SJSA1 (cell line): ENCODE measurements around the gene EWSR1. TPM values are rescaled to one million over a fixed set of nuclear protein-coding genes. Genes with fewer than 3 reads are reported as not detected.
"Not testable (repeated sequence)": the region's sequence is repeated elsewhere in the genome, so short reads cannot be mapped to it uniquely, and the experiment has no call there.

Experiments used
- DNase-seq, 2 experiments: peaks; one replicate each; pipeline ENCODE4 v3.0.0-alpha.2; 2015 to 2020; ENCODE audit warnings: low spot score in 2 of 2, low read depth in 1 of 2
- H3K27ac ChIP-seq: fragments of 250-450 bp; sonication (Bioruptor Pico); 2 replicates; pipeline ENCODE4 v1.5.1; 2020; ENCODE audit warnings: mild to moderate bottlenecking, moderate library complexity
- H3K27me3 ChIP-seq: fragments of 250-450 bp; sonication (Bioruptor Pico); replicated peaks from 2 replicates; pipeline ENCODE4 v1.5.1; 2020; ENCODE audit warnings: mild to moderate bottlenecking, moderate library complexity
- H3K36me3 ChIP-seq: fragments of 250-450 bp; sonication (Bioruptor Pico); 2 replicates; pipeline ENCODE4 v1.5.1; 2020; ENCODE audit warnings: mild to moderate bottlenecking
- H3K4me1 ChIP-seq: fragments of 250-450 bp; sonication (Bioruptor Pico); replicated peaks from 2 replicates; pipeline ENCODE4 v1.6.1; 2021; ENCODE audit warnings: mild to moderate bottlenecking
- H3K4me3 ChIP-seq: fragments of 250-450 bp; sonication (Bioruptor Pico); 2 replicates; pipeline ENCODE4 v1.5.1; 2020; ENCODE audit warnings: mild to moderate bottlenecking
- H3K9me3 ChIP-seq: fragments of 250-450 bp; sonication (Bioruptor Pico); replicated peaks from 2 replicates; pipeline ENCODE4 v1.5.1; 2020; ENCODE audit warnings: mild to moderate bottlenecking
- total RNA-seq: library from RNA; depleted of rRNA; stranded (reverse); fragments of >200 nt; shearing (Covaris generic); gene quantifications from 2 replicates; pipeline ENCODE4 v1.2.3, GENCODE V29; 2014; rRNA removed

The EWSR1 gene
- 200 and 297 TPM in 2 replicates for total RNA-seq

GRCh38 chr22:29267858-29268510, at the start of gene EWSR1, which contains the start of gene RHBDD3:
Gene EWSR1, plus strand, starts transcription at chr22:29268268. Its CDS starts 69 bp downstream, at chr22:29268337.
Gene RHBDD3, minus strand, starts transcription at chr22:29267981. Its CDS starts 2,355 bp downstream, at chr22:29265626.
- Histone ChIP-seq H3K27ac (peak within 1 kb of the TSS; percentile 100), H3K4me1 (peaks cover 37% of the 10 kb centered on the region), H3K27me3 (no peaks in the 10 kb centered on the region), H3K4me3 (peak within 1 kb of the TSS; percentile 94), H3K36me3 (peaks cover 91% of the 10 kb centered on the region), H3K9me3 (no peaks in the 10 kb centered on the region)
- peak; percentile 99 for DNase-seq

GRCh38 chr22:29218758-29219408, 49.2 kb upstream of the EWSR1 start:
- H3K27me3 ChIP-seq: no peaks in the 10 kb centered on the region
- H3K36me3 ChIP-seq: peaks cover 13% of the 10 kb centered on the region
- H3K9me3 ChIP-seq: no peaks in the 10 kb centered on the region
- no peak overlapping the region for H3K27ac ChIP-seq
- H3K4me3 ChIP-seq: no peak overlapping the region
- H3K4me1 ChIP-seq: peaks cover 25% of the 10 kb centered on the region
- no peak for DNase-seq

GRCh38 chr22:29219409-29219782, 48.7 kb upstream of the EWSR1 start:
- Histone ChIP-seq H3K4me1 (peaks cover 25% of the 10 kb centered on the region), H3K36me3 (peaks cover 13% of the 10 kb centered on the region)
- not testable (repeated sequence) for H3K27me3 ChIP-seq, H3K9me3 ChIP-seq, DNase-seq, H3K27ac ChIP-seq, H3K4me3 ChIP-seq

GRCh38 chr22:29219881-29220670, 48.0 kb upstream of the EWSR1 start:
- H3K36me3 ChIP-seq: peaks cover 10% of the 10 kb centered on the region
- no peaks in the 10 kb centered on the region for H3K27me3 ChIP-seq
- H3K4me3 ChIP-seq: no peak overlapping the region
- peaks cover 28% of the 10 kb centered on the region for H3K4me1 ChIP-seq
- DNase-seq: no peak
- H3K27ac ChIP-seq: no peak overlapping the region
- H3K9me3 ChIP-seq: no peaks in the 10 kb centered on the region

GRCh38 chr22:29224121-29224858, 43.8 kb upstream of the EWSR1 start:
- Histone ChIP-seq H3K27ac (no peak overlapping the region), H3K9me3 (no peaks in the 10 kb centered on the region)
- DNase-seq: no peak

GRCh38 chr22:29224859-29225410, 43.1 kb upstream of the EWSR1 start:
- Histone ChIP-seq H3K9me3 (no peaks in the 10 kb centered on the region), H3K4me3 (no peak overlapping the region), H3K27me3 (no peaks in the 10 kb centered on the region), H3K36me3 (no peaks in the 10 kb centered on the region; the same call in 1 of the 2 replicates), H3K27ac (no peak overlapping the region), H3K4me1 (peaks cover 37% of the 10 kb centered on the region)
- DNase-seq: no peak

More at GRCh38 chr22:29224121-29224858, 43.8 kb upstream of the EWSR1 start:
- Histone ChIP-seq H3K4me3 (no peak overlapping the region), H3K4me1 (peaks cover 37% of the 10 kb centered on the region), H3K36me3 (no peaks in the 10 kb centered on the region; the same call in 1 of the 2 replicates), H3K27me3 (no peaks in the 10 kb centered on the region)

GRCh38 chr22:29225422-29226090, 42.5 kb upstream of the EWSR1 start:
- Histone ChIP-seq H3K36me3 (no peaks in the 10 kb centered on the region; the same call in 1 of the 2 replicates), H3K27ac (no peak overlapping the region), H3K4me1 (peaks cover 31% of the 10 kb centered on the region), H3K9me3 (no peaks in the 10 kb centered on the region), H3K27me3 (no peaks in the 10 kb centered on the region), H3K4me3 (no peak overlapping the region)
- peak; percentile 34 to 52 for DNase-seq

- H3K36me3 ChIP-seq: no peaks in the 10 kb centered on the region; the same call in 1 of the 2 replicates
- DNase-seq: no peak
- no peaks in the 10 kb centered on the region for H3K27me3 ChIP-seq
- no peak overlapping the region for H3K4me3 ChIP-seq
- no peak overlapping the region for H3K27ac ChIP-seq
- peaks cover 27% of the 10 kb centered on the region for H3K4me1 ChIP-seq
- H3K9me3 ChIP-seq: no peaks in the 10 kb centered on the region
Measured at GRCh38 chr22:29226351-29226981, 41.6 kb upstream of the EWSR1 start.

- Histone ChIP-seq H3K27ac (no peak overlapping the region), H3K27me3 (no peaks in the 10 kb centered on the region), H3K4me1 (no peaks in the 10 kb centered on the region), H3K9me3 (no peaks in the 10 kb centered on the region), H3K4me3 (no peak overlapping the region), H3K36me3 (peaks cover 6% of the 10 kb centered on the region; the same call in 1 of the 2 replicates)
- DNase-seq: no peak
Measured at GRCh38 chr22:29230972-29231875, 36.8 kb upstream of the EWSR1 start.

GRCh38 chr22:29231971-29232959, 35.8 kb upstream of the EWSR1 start:
- Histone ChIP-seq H3K27ac (no peak overlapping the region), H3K4me1 (no peaks in the 10 kb centered on the region), H3K4me3 (no peak overlapping the region), H3K36me3 (peaks cover 6% of the 10 kb centered on the region; the same call in 1 of the 2 replicates), H3K9me3 (no peaks in the 10 kb centered on the region), H3K27me3 (no peaks in the 10 kb centered on the region)
- DNase-seq: no peak
